GM20431 (cell line): ENCODE measurements around the gene OR52E6.

ENCODE experiments used
- in situ Hi-C: fragments of 300-500 bp; cut with MseI, MboI; formaldehyde crosslinking; loops from one replicate; pipeline ENCODE4 v1.15.0; 2020; ENCODE audit warnings: low sequenced_read_pairs; ENCODE audit not compliant: unreplicated experiment

The OR52E6 gene

GRCh38 chr11:5841797-5842196 is at the start of gene OR52E6:
Gene OR52E6 (minus strand): TSS chr11:5841897. CDS start chr11:5841897, 0 bp downstream.
- in situ Hi-C loops: no loop called here

GRCh38 chr11:5891216-5891800 is 49.6 kb upstream of the OR52E6 start:
- in situ Hi-C loops: no loop called here

GRCh38 chr11:5887661-5888060 is 46.0 kb upstream of the OR52E6 start:
- in situ Hi-C loops: no loop called here

- in situ Hi-C loops: no loop called here
Measured at GRCh38 chr11:5887172-5887571, 45.5 kb upstream of the OR52E6 start.

- in situ Hi-C loops: no loop called here
Measured at GRCh38 chr11:5881756-5882155, 40.1 kb upstream of the OR52E6 start.

GRCh38 chr11:5880329-5880728 is 38.6 kb upstream of the OR52E6 start, which contains the start of gene OR52E4:
Gene OR52E4 (plus strand): TSS chr11:5880629. CDS start chr11:5884293, 3,664 bp downstream.
- in situ Hi-C loops: no loop called here

GRCh38 chr11:5878564-5878963 is 36.9 kb upstream of the OR52E6 start:
- in situ Hi-C loops: no loop called here

- in situ Hi-C loops: no loop called here
Measured at GRCh38 chr11:5865826-5866225, 24.1 kb upstream of the OR52E6 start.

- in situ Hi-C loops: no loop called here
Measured at GRCh38 chr11:5857590-5857989, 15.9 kb upstream of the OR52E6 start, which contains the start of gene OR52E8. Gene OR52E8 (minus strand): TSS chr11:5857690. CDS start chr11:5857690, 0 bp downstream.

- in situ Hi-C loops: no loop called here
Measured at GRCh38 chr11:5851002-5851401, 9.3 kb upstream of the OR52E6 start.

- in situ Hi-C loops: no loop called here
Measured at GRCh38 chr11:5847711-5848110, 6.0 kb upstream of the OR52E6 start.

GRCh38 chr11:5846701-5847100 is 5.0 kb upstream of the OR52E6 start:
- in situ Hi-C loops: no loop called here

GRCh38 chr11:5837695-5838094 is 4.0 kb downstream of the OR52E6 start:
- in situ Hi-C loops: no loop called here

GRCh38 chr11:5833446-5833845 is 8.3 kb downstream of the OR52E6 start:
- in situ Hi-C loops: no loop called here

- in situ Hi-C loops: no loop called here
Measured at GRCh38 chr11:5831196-5831829, 10.4 kb downstream of the OR52E6 start.

- in situ Hi-C loops: loop anchor here (25.0 kb wide), 1 partner anchor 206 kb away; no protein-coding TSS in a partner anchor
Measured at GRCh38 chr11:5818245-5818886, 23.3 kb downstream of the OR52E6 start.

- in situ Hi-C loops: loop anchor here (25.0 kb wide), 1 partner anchor 203 kb away; no protein-coding TSS in a partner anchor
Measured at GRCh38 chr11:5815534-5815933, 26.2 kb downstream of the OR52E6 start.

- in situ Hi-C loops: loop anchor here (25.0 kb wide), 1 partner anchor 198 kb away; no protein-coding TSS in a partner anchor
Measured at GRCh38 chr11:5809905-5810795, 31.5 kb downstream of the OR52E6 start.

- in situ Hi-C loops: loop anchor here (25.0 kb wide), 1 partner anchor 197 kb away; no protein-coding TSS in a partner anchor
Measured at GRCh38 chr11:5809122-5809519, 32.6 kb downstream of the OR52E6 start.
